SK-N-SH (cell line): ENCODE measurements around the gene HSD17B7.
"Not testable (repeated sequence)": the region's sequence is repeated elsewhere in the genome, so short reads cannot be mapped to it uniquely, and the experiment has no call there.

ENCODE experiments used
- EP300 ChIP-seq, 2 experiments: IDR thresholded peaks; 2 replicates each; pipeline versions ENCODE4 v1.4.0 to v1.6.1; 2012; ENCODE audit warnings: borderline replicate concordance in 1 of 2, low read depth in 1 of 2, low read length in 1 of 2
- EZH2phosphoT487 ChIP-seq: fragments of 200-600 bp; sonication (generic); IDR thresholded peaks from 2 replicates; pipeline ENCODE4 v1.6.1; 2017; ENCODE audit warnings: low read depth, mixed run types, mild to moderate bottlenecking, antibody characterized with exemption, moderate library complexity, borderline replicate concordance
- FOXM1 ChIP-seq: IDR thresholded peaks from 2 replicates; pipeline ENCODE4 v1.4.0; 2012; ENCODE audit warnings: low read depth, mild to moderate bottlenecking
- GABPA ChIP-seq: IDR thresholded peaks from 2 replicates; pipeline ENCODE4 v1.4.0; 2012; ENCODE audit warnings: low read depth, mild to moderate bottlenecking
- IRF3 ChIP-seq: fragments of 150-350 bp; IDR thresholded peaks from 2 replicates; pipeline ENCODE4 v1.6.1; 2016; ENCODE audit warnings: mild to moderate bottlenecking, low read depth, low read length
- POLR2AphosphoS5 ChIP-seq: IDR thresholded peaks from 2 replicates; pipeline ENCODE4 v1.6.1; 2012; ENCODE audit warnings: low read depth, low read length
- RAD21 ChIP-seq: IDR thresholded peaks from 2 replicates; pipeline ENCODE4 v1.6.1; 2012; ENCODE audit warnings: mild to moderate bottlenecking, low read length
- RCOR1 ChIP-seq: fragments of 150-350 bp; IDR thresholded peaks from 2 replicates; pipeline ENCODE4 v1.6.1; 2017; ENCODE audit warnings: antibody characterized with exemption, low read length
- REST ChIP-seq: IDR thresholded peaks from 2 replicates; pipeline ENCODE4 v1.6.1; 2012; ENCODE audit warnings: mild to moderate bottlenecking, low read depth, low read length, moderate library complexity
- RFX5 ChIP-seq: IDR thresholded peaks from 2 replicates; pipeline ENCODE4 v1.6.1; 2012; ENCODE audit warnings: mild to moderate bottlenecking, improper control_type of control experiment, low read length
- TAF1 ChIP-seq: IDR thresholded peaks from 2 replicates; pipeline ENCODE4 v1.6.1; 2012; ENCODE audit warnings: low read depth, mild to moderate bottlenecking, low read length, moderate library complexity, borderline replicate concordance
- TF ChIP-seq, protein P1 (sequence below): fragments of 200-600 bp; sonication (generic); IDR thresholded peaks from 2 replicates; pipeline ENCODE4 v1.6.1; 2017; ENCODE audit warnings: antibody characterized with exemption, mild to moderate bottlenecking, moderate library complexity

- TF ChIP-seq EZH2phosphoT487; IRF3; TAF1; EP300 (IDR thresholded peaks at IDR 0.05; ENCODE audit: borderline replicate concordance in 1 of 2, low read depth in 1 of 2, low read length in 1 of 2); POLR2AphosphoS5; FOXM1; RFX5; RCOR1; REST; GABPA: not testable (repeated sequence)
- TF ChIP-seq, protein P1, sequence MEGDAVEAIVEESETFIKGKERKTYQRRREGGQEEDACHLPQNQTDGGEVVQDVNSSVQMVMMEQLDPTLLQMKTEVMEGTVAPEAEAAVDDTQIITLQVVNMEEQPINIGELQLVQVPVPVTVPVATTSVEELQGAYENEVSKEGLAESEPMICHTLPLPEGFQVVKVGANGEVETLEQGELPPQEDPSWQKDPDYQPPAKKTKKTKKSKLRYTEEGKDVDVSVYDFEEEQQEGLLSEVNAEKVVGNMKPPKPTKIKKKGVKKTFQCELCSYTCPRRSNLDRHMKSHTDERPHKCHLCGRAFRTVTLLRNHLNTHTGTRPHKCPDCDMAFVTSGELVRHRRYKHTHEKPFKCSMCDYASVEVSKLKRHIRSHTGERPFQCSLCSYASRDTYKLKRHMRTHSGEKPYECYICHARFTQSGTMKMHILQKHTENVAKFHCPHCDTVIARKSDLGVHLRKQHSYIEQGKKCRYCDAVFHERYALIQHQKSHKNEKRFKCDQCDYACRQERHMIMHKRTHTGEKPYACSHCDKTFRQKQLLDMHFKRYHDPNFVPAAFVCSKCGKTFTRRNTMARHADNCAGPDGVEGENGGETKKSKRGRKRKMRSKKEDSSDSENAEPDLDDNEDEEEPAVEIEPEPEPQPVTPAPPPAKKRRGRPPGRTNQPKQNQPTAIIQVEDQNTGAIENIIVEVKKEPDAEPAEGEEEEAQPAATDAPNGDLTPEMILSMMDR, result peak; percentile 73
- TF ChIP-seq RAD21, result peak; percentile 77
Observed at GRCh38 chr1:162799995-162800830, 9.7 kb downstream of the HSD17B7 start.
